Fibroblast of lung (primary cell): Measurements from ENCODE around the gene UGGT2. TPM values are rescaled to one million over a fixed set of nuclear protein-coding genes. Genes with fewer than 3 reads are reported as not detected.
A peak's percentile ranks its signal among the peaks of the same experiment; 100 is the strongest.

Experiments used
- DNase-seq, 2 donors: peaks; one replicate each; pipeline versions ENCODE4 v3.0.0 to v3.0.0-alpha.2; 2010; ENCODE audit warnings: low read depth in 2 of 2
- H2AFZ ChIP-seq: 2 replicates; pipeline ENCODE4 v1.5.1; 2012; ENCODE audit warnings: low read length, control low read depth, inconsistent platforms
- H3K27ac ChIP-seq: 2 replicates; pipeline ENCODE4 v1.5.1; 2011; ENCODE audit warnings: low read length, control low read depth; ENCODE audit not compliant: insufficient read depth
- H3K27me3 ChIP-seq: 2 replicates; pipeline ENCODE4 v1.5.1; 2011; ENCODE audit warnings: mild to moderate bottlenecking, low read length; ENCODE audit not compliant: control insufficient read depth, insufficient read depth
- H3K36me3 ChIP-seq: 2 replicates; pipeline ENCODE4 v1.5.1; 2011; ENCODE audit warnings: low read length; ENCODE audit not compliant: control insufficient read depth, insufficient read depth
- H3K4me1 ChIP-seq: 2 replicates; pipeline ENCODE4 v1.5.1; 2011; ENCODE audit warnings: low read length; ENCODE audit not compliant: control insufficient read depth, insufficient read depth; ENCODE audit errors: extremely low read depth
- H3K4me2 ChIP-seq: 2 replicates; pipeline ENCODE4 v1.5.1; 2011; ENCODE audit warnings: low read length, control low read depth; ENCODE audit not compliant: insufficient read depth; ENCODE audit errors: extremely low read depth
- H3K4me3 ChIP-seq, 4 experiments: fragments of 200-600 bp in 1 of 4; sonication (generic) in 1 of 4; replicated peaks in 1 of 4; 2 replicates each; pipeline ENCODE4 v1.5.1; 2011 to 2016; ENCODE audit warnings: low read length in 4 of 4, low read depth in 3 of 4, mild to moderate bottlenecking in 3 of 4, control low read depth in 2 of 4, inconsistent platforms in 1 of 4, mixed read lengths in 1 of 4; ENCODE audit not compliant: insufficient read depth in 1 of 4; ENCODE audit errors: control extremely low read depth in 1 of 4
- H3K79me2 ChIP-seq: 2 replicates; pipeline ENCODE4 v1.5.1; 2012; ENCODE audit warnings: mild to moderate bottlenecking, low read length, inconsistent platforms; ENCODE audit not compliant: control insufficient read depth, insufficient read depth
- H3K9ac ChIP-seq: 2 replicates; pipeline ENCODE4 v1.5.1; 2011; ENCODE audit warnings: mild to moderate bottlenecking, low read length, control low read depth; ENCODE audit not compliant: insufficient read depth
- H3K9me3 ChIP-seq: 2 replicates; pipeline ENCODE4 v1.5.1; 2012; ENCODE audit warnings: low read depth, low read length; ENCODE audit not compliant: control insufficient read depth, insufficient read depth
- H4K20me1 ChIP-seq: 2 replicates; pipeline ENCODE4 v1.5.1; 2011; ENCODE audit warnings: low read length; ENCODE audit not compliant: control insufficient read depth, insufficient read depth; ENCODE audit errors: extremely low read depth
- CTCF ChIP-seq, 2 donors: IDR thresholded peaks in 1 of 2; conservative IDR thresholded peaks in 1 of 2; 1 replicate in 1 of 2; 2 replicates in 1 of 2; pipeline ENCODE4 v1.5.1; 2011 to 2012; ENCODE audit warnings: low read length in 2 of 2, control low read depth in 1 of 2, inconsistent platforms in 1 of 2, low read depth in 1 of 2, mild to moderate bottlenecking in 1 of 2
- EZH2 ChIP-seq: IDR thresholded peaks from 2 replicates; pipeline ENCODE4 v1.5.1; 2012; ENCODE audit warnings: low read length, control low read depth, mild to moderate bottlenecking; ENCODE audit errors: missing control alignments
- polyA plus RNA-seq, 2 donors: library from polyadenylated mRNA; depleted of rRNA in 1 of 2; stranded (reverse) in 1 of 2; unstranded in 1 of 2; fragments of >200 nt; gene quantifications; 2 replicates each; pipeline ENCODE4 v1.2.1, GENCODE V29; 2011 to 2012; ENCODE audit warnings: missing spikeins in 1 of 2
- total RNA-seq: library from RNA; depleted of rRNA; stranded (reverse); fragments of >200 nt; gene quantifications from 2 replicates; pipeline ENCODE4 v1.2.1, GENCODE V29; 2014

The UGGT2 gene
- total and polyA plus RNA-seq, 2 donors (not counting 1 experiment from before 2014, with no cell fraction given), result 26.3 to 47.2 TPM

GRCh38 chr13:95756072-95756471 is 297.1 kb downstream of the UGGT2 start:
- peak in 1 of 2 donors; percentile 27 for DNase-seq
- Histone ChIP-seq H4K20me1 (no peaks in the 10 kb centered on the region), H3K4me1 (no peaks in the 10 kb centered on the region), H2AFZ (no peak overlapping the region), H3K4me2 (no peak overlapping the region), H3K4me3 (no peak overlapping the region), H3K36me3 (no peaks in the 10 kb centered on the region), H3K9ac (no peak overlapping the region), H3K27me3 (no peaks in the 10 kb centered on the region), H3K79me2 (no peaks in the 10 kb centered on the region), H3K27ac (no peak overlapping the region), H3K9me3 (no peaks in the 10 kb centered on the region)
- no peak for TF ChIP-seq EZH2
- no peak for TF ChIP-seq CTCF (conservative IDR thresholded peaks at IDR 0.05 in 1 of 2, IDR thresholded peaks at IDR 0.05 in 1 of 2; ENCODE audit: low read depth in 1 of 2, low read length in 2 of 2)

- H3K36me3 ChIP-seq, result no peaks in the 10 kb centered on the region
- no peaks in the 10 kb centered on the region for H3K4me1 ChIP-seq
- no peaks in the 10 kb centered on the region for H3K27me3 ChIP-seq
- H3K27ac ChIP-seq, result no peak overlapping the region
- H3K4me2 ChIP-seq, result no peak overlapping the region
- H3K9me3 ChIP-seq, result no peaks in the 10 kb centered on the region
- no peaks in the 10 kb centered on the region for H3K79me2 ChIP-seq
- no peak for TF ChIP-seq CTCF (conservative IDR thresholded peaks at IDR 0.05 in 1 of 2, IDR thresholded peaks at IDR 0.05 in 1 of 2; ENCODE audit: low read depth in 1 of 2, low read length in 2 of 2)
- no peak for TF ChIP-seq EZH2
- no peak overlapping the region for H3K9ac ChIP-seq
- no peak overlapping the region for H3K4me3 ChIP-seq
- no peak for DNase-seq
- no peak overlapping the region for H2AFZ ChIP-seq
- no peaks in the 10 kb centered on the region for H4K20me1 ChIP-seq
These were observed 299.1 kb downstream of the UGGT2 start for GRCh38 chr13:95754069-95754468.

- Histone ChIP-seq H2AFZ (no peak overlapping the region), H3K36me3 (no peaks in the 10 kb centered on the region), H3K27ac (no peak overlapping the region), H3K4me1 (no peaks in the 10 kb centered on the region), H3K9ac (no peak overlapping the region), H3K9me3 (no peaks in the 10 kb centered on the region), H4K20me1 (no peaks in the 10 kb centered on the region), H3K79me2 (no peaks in the 10 kb centered on the region), H3K4me2 (no peak overlapping the region), H3K27me3 (no peaks in the 10 kb centered on the region), H3K4me3 (no peak overlapping the region)
- TF ChIP-seq CTCF (conservative IDR thresholded peaks at IDR 0.05 in 1 of 2, IDR thresholded peaks at IDR 0.05 in 1 of 2; ENCODE audit: low read depth in 1 of 2, low read length in 2 of 2) (no peak), EZH2 (no peak)
- no peak for DNase-seq
These were observed 300.5 kb downstream of the UGGT2 start for GRCh38 chr13:95752677-95753076.

Other genes with a start within 250 kb of the UGGT2 start
- gene HS6ST3, start 36.7 kb upstream of the UGGT2 start, total RNA-seq, result not detected in 2 replicates
- 0.01 TPM in 1 of 2 replicates, not detected in the other for gene HS6ST3, start 36.7 kb upstream of the UGGT2 start, polyA plus RNA-seq